ENCODE results near the gene RNH1.
A peak's percentile ranks its signal among the peaks of the same experiment; 100 is the strongest.

The RNH1 gene

GRCh38 chr11:496834-497564, 10.0 kb downstream of the RNH1 start:
- DNase-seq, result no peak
- Histone ChIP-seq H3K36me3 (peaks cover 20% of the 10 kb centered on the region), H3K4me1 (no peaks in the 10 kb centered on the region), H3K4me3 (ENCODE audit: low read depth, low read length) (no peak overlapping the region), H3K27me3 (no peaks in the 10 kb centered on the region), H3K9me3 (no peaks in the 10 kb centered on the region)
- TF ChIP-seq, protein P1, sequence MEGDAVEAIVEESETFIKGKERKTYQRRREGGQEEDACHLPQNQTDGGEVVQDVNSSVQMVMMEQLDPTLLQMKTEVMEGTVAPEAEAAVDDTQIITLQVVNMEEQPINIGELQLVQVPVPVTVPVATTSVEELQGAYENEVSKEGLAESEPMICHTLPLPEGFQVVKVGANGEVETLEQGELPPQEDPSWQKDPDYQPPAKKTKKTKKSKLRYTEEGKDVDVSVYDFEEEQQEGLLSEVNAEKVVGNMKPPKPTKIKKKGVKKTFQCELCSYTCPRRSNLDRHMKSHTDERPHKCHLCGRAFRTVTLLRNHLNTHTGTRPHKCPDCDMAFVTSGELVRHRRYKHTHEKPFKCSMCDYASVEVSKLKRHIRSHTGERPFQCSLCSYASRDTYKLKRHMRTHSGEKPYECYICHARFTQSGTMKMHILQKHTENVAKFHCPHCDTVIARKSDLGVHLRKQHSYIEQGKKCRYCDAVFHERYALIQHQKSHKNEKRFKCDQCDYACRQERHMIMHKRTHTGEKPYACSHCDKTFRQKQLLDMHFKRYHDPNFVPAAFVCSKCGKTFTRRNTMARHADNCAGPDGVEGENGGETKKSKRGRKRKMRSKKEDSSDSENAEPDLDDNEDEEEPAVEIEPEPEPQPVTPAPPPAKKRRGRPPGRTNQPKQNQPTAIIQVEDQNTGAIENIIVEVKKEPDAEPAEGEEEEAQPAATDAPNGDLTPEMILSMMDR (IDR thresholded peaks at IDR 0.05; ENCODE audit: low read depth, low read length), result no peak

- no peaks in the 10 kb centered on the region for H3K4me1 ChIP-seq
- TF ChIP-seq, protein P1 (IDR thresholded peaks at IDR 0.05; ENCODE audit: low read depth, low read length), result no peak
- DNase-seq, result no peak
- peaks cover 20% of the 10 kb centered on the region for H3K36me3 ChIP-seq
- no peaks in the 10 kb centered on the region for H3K9me3 ChIP-seq
- no peak overlapping the region for H3K4me3 ChIP-seq (ENCODE audit: low read depth, low read length)
- H3K27me3 ChIP-seq, result no peaks in the 10 kb centered on the region
Measured at GRCh38 chr11:495537-495931, 11.5 kb downstream of the RNH1 start.

- no peaks in the 10 kb centered on the region for H3K9me3 ChIP-seq
- H3K27me3 ChIP-seq, result no peaks in the 10 kb centered on the region
- peaks cover 23% of the 10 kb centered on the region for H3K36me3 ChIP-seq
- no peaks in the 10 kb centered on the region for H3K4me1 ChIP-seq
- H3K4me3 ChIP-seq (ENCODE audit: low read depth, low read length), result no peak overlapping the region
- TF ChIP-seq, protein P1 (IDR thresholded peaks at IDR 0.05; ENCODE audit: low read depth, low read length), result no peak
- DNase-seq, result peak; percentile 34
Measured at GRCh38 chr11:494761-495536, 12.1 kb downstream of the RNH1 start.

DNA sequence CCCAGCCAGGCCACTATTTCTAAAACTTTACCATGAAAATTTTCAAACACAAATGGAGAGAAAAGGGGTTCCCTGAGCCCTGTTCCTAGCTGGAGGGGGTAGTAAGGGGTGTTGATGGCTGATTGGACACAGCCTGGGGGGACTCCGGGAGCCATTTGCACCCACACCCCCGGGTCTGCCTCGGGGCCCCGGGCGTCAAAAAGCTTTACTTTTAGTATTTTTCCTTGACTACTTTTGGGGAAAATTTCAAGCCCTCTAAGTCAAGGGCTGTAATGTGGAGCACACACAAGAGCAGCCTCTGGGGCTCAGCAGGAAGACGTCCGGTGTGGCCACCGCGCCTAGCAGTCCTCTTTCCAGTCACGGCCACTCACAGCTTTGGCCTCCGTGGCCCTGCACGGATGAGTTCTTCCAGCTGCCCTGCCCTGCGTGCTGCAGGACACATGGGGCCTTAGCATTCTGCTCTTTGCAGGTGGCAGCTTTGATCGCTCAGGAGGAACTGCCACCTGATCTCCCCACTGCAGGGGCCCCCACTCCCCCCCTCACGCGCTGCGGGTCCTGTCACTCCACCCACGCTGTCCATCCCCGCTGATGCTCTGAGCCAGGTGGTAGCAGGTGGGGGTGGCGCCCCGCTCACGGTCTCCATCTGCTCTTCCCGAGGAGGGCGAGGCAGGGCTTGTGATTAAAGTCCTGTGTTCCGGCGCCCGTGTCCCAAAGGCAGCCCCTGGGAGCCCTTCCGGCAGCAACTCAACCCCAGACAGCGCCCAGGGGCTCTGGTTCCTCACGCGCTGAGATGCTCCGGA, 14.4 kb downstream of the RNH1 start:
- no peaks in the 10 kb centered on the region for H3K27me3 ChIP-seq
- no peak for DNase-seq
- no peaks in the 10 kb centered on the region for H3K4me1 ChIP-seq
- TF ChIP-seq, protein P1 (IDR thresholded peaks at IDR 0.05; ENCODE audit: low read depth, low read length), result no peak
- no peaks in the 10 kb centered on the region for H3K9me3 ChIP-seq
- no peak overlapping the region for H3K4me3 ChIP-seq (ENCODE audit: low read depth, low read length)
- peaks cover 10% of the 10 kb centered on the region for H3K36me3 ChIP-seq

DNA sequence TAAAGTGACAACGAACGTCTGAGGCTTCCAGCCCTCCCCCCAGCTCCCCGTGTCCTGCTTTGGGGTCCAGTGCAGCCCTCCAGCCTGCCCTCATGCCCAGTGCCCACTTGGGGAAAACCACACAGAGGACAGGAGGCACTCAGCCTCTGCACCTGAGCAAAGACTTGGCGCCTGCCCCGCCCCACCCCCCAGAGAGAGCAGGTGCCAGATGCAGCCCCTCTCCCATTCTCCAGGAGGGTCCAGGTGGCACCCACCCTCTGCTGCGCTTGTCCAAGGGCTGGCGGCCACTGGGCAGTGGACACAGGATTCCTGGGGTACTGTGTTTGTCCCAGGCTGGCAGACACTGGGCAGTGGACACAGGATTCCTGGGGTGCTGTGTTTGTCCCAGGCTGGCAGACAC, 15.7 kb downstream of the RNH1 start:
- Histone ChIP-seq H3K4me3 (ENCODE audit: low read depth, low read length) (no peak overlapping the region), H3K4me1 (no peaks in the 10 kb centered on the region), H3K27me3 (no peaks in the 10 kb centered on the region), H3K36me3 (peaks cover 7% of the 10 kb centered on the region), H3K9me3 (no peaks in the 10 kb centered on the region)
- TF ChIP-seq, protein P1 (IDR thresholded peaks at IDR 0.05; ENCODE audit: low read depth, low read length), result no peak
- no peak for DNase-seq
